GM12865 (cell line): Measurements from ENCODE around the gene ELF4.

Experiments used
- DNase-seq: peaks from one replicate; pipeline ENCODE4 v3.0.0; 2010; ENCODE audit warnings: low read depth
- H3K4me3 ChIP-seq: 2 replicates; pipeline ENCODE4 v1.5.1; 2011; ENCODE audit warnings: mild to moderate bottlenecking, low read depth, low read length, control low read depth
- CTCF ChIP-seq: IDR thresholded peaks from 2 replicates; pipeline ENCODE4 v1.5.1; 2011; ENCODE audit warnings: low read length, control low read depth, low read depth, inconsistent platforms; ENCODE audit not compliant: insufficient read depth; ENCODE audit errors: missing control alignments

ELF4 gene

DNA sequence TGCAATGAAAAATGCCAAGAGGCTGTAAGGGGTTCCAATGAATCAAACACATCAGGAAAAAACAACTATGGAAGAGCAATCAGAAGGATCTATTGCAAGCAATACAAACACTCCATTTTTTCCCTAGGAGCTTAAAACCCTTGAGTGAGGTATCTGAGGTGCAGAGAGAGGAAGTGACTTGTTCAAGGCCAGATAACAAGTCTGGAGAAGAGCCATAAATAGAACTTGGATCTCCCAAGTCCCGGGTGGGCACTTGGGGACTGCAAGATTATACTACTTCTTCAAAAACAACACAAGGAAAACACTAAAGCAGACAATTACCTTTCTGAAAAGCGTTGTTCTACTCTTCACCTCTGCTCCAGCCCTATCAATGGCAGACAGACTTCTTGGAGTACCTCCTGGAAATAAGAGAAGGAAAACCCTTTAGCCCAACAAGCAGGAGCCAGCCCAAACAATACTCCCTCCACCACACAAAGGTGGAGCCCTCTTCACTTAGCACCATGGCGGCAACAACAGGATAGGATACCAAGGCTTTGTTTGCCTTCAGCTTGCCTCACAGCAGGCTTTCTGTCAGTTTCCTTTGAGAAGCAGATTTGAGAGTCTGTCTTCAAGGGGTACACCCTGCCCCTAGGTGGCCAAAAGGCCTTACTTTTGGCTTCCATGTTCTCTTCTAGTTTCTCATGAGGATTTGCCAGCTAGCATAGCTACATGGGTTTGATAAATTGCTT, 29.3 kb upstream of the ELF4 start:
- no peak for DNase-seq
- no peak overlapping the region for H3K4me3 ChIP-seq
- TF ChIP-seq CTCF = no peak

DNA sequence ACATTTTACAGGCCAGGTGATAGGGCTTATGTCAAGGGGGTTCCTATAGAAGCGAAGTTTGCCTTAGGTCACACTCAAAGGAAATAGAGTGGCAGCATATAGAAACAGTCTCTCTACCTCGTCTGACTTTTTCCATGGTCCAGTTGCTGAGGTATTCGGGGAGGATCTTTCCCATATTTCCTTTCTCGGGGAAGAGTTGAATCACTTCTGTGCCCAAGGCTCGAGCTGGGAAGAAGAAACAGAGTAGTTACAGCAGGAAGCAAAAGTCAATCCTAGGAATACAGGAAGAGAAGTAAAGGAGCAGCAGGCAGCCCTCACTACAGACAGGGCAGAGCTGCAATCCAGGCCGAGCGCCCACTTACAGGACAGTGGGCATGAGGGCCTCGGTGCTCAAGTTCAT, 26.7 kb upstream of the ELF4 start:
- no peak overlapping the region for H3K4me3 ChIP-seq

DNA sequence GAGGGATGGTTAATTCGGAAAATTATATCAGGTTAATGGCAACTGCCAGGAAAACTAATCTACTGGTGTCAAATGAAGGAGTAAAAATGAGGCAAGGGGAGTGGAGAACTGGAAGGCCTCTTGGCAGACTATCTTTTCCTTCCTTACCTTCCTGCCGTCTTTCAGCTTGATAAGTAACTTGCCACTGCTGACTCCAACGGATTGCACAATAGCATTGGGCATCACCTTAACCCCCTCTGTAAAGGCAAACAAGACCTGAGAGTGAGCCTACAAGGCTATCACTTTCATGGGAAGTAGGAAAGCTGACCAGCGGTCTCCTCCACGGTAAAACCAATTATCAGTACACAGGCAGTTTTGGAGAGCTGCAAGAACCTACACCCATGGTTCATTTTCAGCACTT, 26.2 kb upstream of the ELF4 start:
- H3K4me3 ChIP-seq = no peak overlapping the region
- no peak for TF ChIP-seq CTCF
- no peak for DNase-seq

More for the DNA sequence above, 26.7 kb upstream of the ELF4 start:
- DNase-seq = no peak
- TF ChIP-seq CTCF = no peak

- no peak overlapping the region for H3K4me3 ChIP-seq
- no peak for DNase-seq
- no peak for TF ChIP-seq CTCF
These were observed 20.7 kb upstream of the ELF4 start for GRCh38 chrX:130130990-130131389.

DNA sequence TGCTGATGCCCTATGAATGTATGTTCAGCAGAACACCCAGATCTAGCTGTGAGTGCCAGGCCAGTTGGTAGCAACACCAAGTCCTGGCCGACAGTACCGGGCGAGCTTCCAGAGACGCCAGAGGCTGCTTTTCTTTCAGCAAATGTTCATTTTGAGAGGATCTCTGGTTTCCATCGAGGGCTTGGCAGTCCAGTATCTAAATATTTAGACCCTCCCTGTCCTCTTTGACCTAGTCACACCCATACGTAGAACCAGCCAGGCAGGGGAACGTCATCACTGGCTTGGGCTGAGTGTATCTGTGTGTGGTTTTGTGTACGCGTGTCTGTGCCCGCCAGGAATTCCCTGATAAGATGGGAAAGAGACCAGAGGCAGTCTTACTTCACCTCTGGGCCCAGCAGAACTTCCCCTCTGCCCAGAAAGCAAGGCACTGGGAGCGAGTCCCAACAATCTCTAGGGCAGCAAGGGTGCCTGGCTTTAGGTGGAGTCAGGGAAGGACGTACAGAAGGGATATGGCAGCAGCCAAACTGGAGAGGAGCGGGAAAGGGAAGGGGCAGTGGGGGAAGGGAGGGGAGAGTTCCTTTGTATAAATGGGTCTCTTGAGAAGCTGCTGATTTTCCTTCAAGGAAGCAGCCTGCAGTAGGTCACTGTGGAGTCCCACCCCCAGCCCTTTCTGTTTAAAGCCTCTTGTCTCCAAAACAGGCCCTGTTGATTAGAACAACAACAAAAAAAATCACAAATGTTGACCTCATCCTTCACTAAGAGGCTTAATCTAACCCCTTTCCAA, 15.0 kb upstream of the ELF4 start:
- no peak overlapping the region for H3K4me3 ChIP-seq
- TF ChIP-seq CTCF = no peak
- DNase-seq = no peak

- no peak for TF ChIP-seq CTCF
- no peak overlapping the region for H3K4me3 ChIP-seq
- no peak for DNase-seq
These were observed 14.3 kb upstream of the ELF4 start for GRCh38 chrX:130124577-130124976.

- no peak for DNase-seq
- no peak for TF ChIP-seq CTCF
- peak overlapping the region; percentile 49; the same call in 1 of the 2 replicates for H3K4me3 ChIP-seq
These were observed 11.2 kb upstream of the ELF4 start for GRCh38 chrX:130121505-130121800.
